SK-N-SH (cell line): ENCODE results near the gene RNU1-3. TPM values are rescaled to one million over a fixed set of nuclear protein-coding genes. Genes with fewer than 3 reads are reported as not detected.
"Not testable (repeated sequence)": the region's sequence is repeated elsewhere in the genome, so short reads cannot be mapped to it uniquely, and the experiment has no call there.

Source experiments
- CTCF ChIA-PET: fragments of 300-600, 350-600 bp; formaldehyde crosslinking; extraction: SDS; loops from one replicate; lab custom pipeline; 2021; lab: Yijun Ruan, JAX
- POLR2A ChIA-PET: fragments of 350-600 bp; sonication (Branson Sonifier 250); formaldehyde crosslinking; extraction: SDS; loops from one replicate; lab custom pipeline; 2020; ENCODE audit warnings: antibody characterized with exemption, inconsistent platforms; lab: Yijun Ruan, JAX
- DNase-seq: peaks from one replicate; pipeline ENCODE4 v3.0.0; 2012
- H2AFZ ChIP-seq: fragments of 200-600 bp; sonication (generic); 2 replicates; pipeline ENCODE4 v1.8.1; 2016; ENCODE audit warnings: antibody characterized with exemption, mild to moderate bottlenecking, low read depth
- H3F3A ChIP-seq: fragments of 200-600 bp; sonication (generic); replicated peaks from 2 replicates; pipeline ENCODE3; 2016; ENCODE audit warnings: antibody characterized with exemption, mild to moderate bottlenecking; ENCODE audit not compliant: insufficient read depth
- H3K27ac ChIP-seq, 2 experiments: fragments of 200-500 bp in 1 of 2; fragments of 200-600 bp in 1 of 2; sonication (Bioruptor generic) in 1 of 2; sonication (generic), shearing (Covaris generic) in 1 of 2; 2 replicates each; pipeline versions ENCODE4 v1.5.1 to v1.6.1; 2014 to 2016; ENCODE audit warnings: low read depth in 2 of 2, inconsistent platforms in 1 of 2, low read length in 1 of 2, mild to moderate bottlenecking in 1 of 2, mixed read lengths in 1 of 2
- H3K27me3 ChIP-seq: fragments of 200-600 bp; sonication (generic), shearing (Covaris generic); 2 replicates; pipeline ENCODE4 v1.6.1; 2016; ENCODE audit warnings: mixed run types; ENCODE audit not compliant: insufficient read depth
- H3K36me3 ChIP-seq, 2 experiments: fragments of 200-500 bp in 1 of 2; fragments of 200-600 bp in 1 of 2; sonication (Bioruptor generic) in 1 of 2; sonication (generic) in 1 of 2; replicated peaks in 1 of 2; 2 replicates each; pipeline versions ENCODE3 to v1.5.1; 2014 to 2016; ENCODE audit warnings: low read length in 1 of 2, mild to moderate bottlenecking in 1 of 2; ENCODE audit not compliant: insufficient read depth in 2 of 2, control insufficient read depth in 1 of 2
- H3K4me1 ChIP-seq, 2 experiments: fragments of 200-500 bp in 1 of 2; fragments of 200-600 bp in 1 of 2; sonication (Bioruptor generic) in 1 of 2; sonication (generic), shearing (Covaris generic) in 1 of 2; 2 replicates each; pipeline versions ENCODE4 v1.5.1 to v1.6.1; 2014 to 2016; ENCODE audit warnings: low read depth in 1 of 2, low read length in 1 of 2, mixed run types in 1 of 2; ENCODE audit not compliant: insufficient read depth in 2 of 2, control insufficient read depth in 1 of 2
- H3K4me2 ChIP-seq: fragments of 200-600 bp; sonication (generic), shearing (Covaris generic); 2 replicates; pipeline ENCODE4 v1.6.1; 2017; ENCODE audit warnings: mixed run types
- H3K4me3 ChIP-seq, 2 experiments: fragments of 200-500 bp in 1 of 2; fragments of 200-600 bp in 1 of 2; sonication (Bioruptor generic) in 1 of 2; sonication (generic), shearing (Covaris generic) in 1 of 2; 2 replicates each; pipeline versions ENCODE4 v1.5.1 to v1.8.1; 2014 to 2016; ENCODE audit warnings: low read depth in 2 of 2, inconsistent platforms in 1 of 2, low read length in 1 of 2, mild to moderate bottlenecking in 1 of 2, mixed read lengths in 1 of 2, moderate library complexity in 1 of 2
- H3K79me2 ChIP-seq: fragments of 200-600 bp; sonication (generic); 2 replicates; pipeline ENCODE4 v1.8.1; 2017; ENCODE audit warnings: mild to moderate bottlenecking; ENCODE audit not compliant: insufficient read depth
- H3K9ac ChIP-seq: fragments of 200-600 bp; sonication (generic); 2 replicates; pipeline ENCODE4 v1.6.1; 2017; ENCODE audit warnings: mixed run types
- H3K9me2 ChIP-seq: fragments of 200-600 bp; sonication (generic); 2 replicates; pipeline ENCODE4 v1.6.1; 2017; ENCODE audit warnings: mixed run types
- H3K9me3 ChIP-seq: fragments of 200-600 bp; sonication (generic); 2 replicates; pipeline ENCODE4 v1.6.1; 2017; ENCODE audit warnings: mixed run types, mild to moderate bottlenecking, moderate library complexity
- H4K20me1 ChIP-seq: fragments of 200-600 bp; sonication (generic); 2 replicates; pipeline ENCODE4 v1.6.1; 2017; ENCODE audit warnings: mild to moderate bottlenecking, mixed run types; ENCODE audit not compliant: insufficient read depth
- WGBS: methylation state at CpG from one replicate; pipeline ENCODE4 v1.1.6; 2017; ENCODE audit warnings: low lambda C conversion rate; 5-methylcytosine and 5-hydroxymethylcytosine counted together
- polyA plus RNA-seq, 3 experiments: library from polyadenylated mRNA; depleted of rRNA; stranded (reverse); fragments of >200 nt; gene quantifications; 2 replicates each; pipeline ENCODE4 v1.2.3, GENCODE V29; 2012

RNU1-3 gene
- polyA plus RNA-seq, 1 of the 3 experiments (the other 2 are of a cell fraction) = not detected

DNA sequence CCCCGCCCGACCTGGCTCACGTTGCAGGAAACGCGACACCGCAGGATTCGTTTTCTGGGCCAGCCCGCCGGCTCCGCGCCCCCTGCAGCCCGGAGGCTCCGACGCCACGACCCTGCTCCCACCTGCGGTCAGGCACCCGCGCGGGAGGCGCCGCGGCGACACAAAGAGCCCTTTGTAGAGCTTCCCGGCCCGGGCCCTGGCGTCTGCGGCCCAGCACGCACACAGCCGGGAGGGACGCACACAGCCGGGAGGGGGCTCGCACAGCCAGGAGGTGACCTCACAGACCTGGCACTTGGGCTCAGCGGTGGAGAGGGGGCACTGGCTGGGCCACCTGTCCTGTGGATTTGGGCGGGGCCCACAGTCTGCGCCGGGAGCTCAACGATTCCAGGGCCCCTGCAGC lies 34.4 kb upstream of the RNU1-3 start:
- H3K9me3 ChIP-seq, POLR2A ChIA-PET, H4K20me1 ChIP-seq, H3K27me3 ChIP-seq, H3K4me3 ChIP-seq, H3F3A ChIP-seq, H3K9me2 ChIP-seq, H2AFZ ChIP-seq, H3K9ac ChIP-seq, H3K36me3 ChIP-seq, H3K79me2 ChIP-seq, H3K4me2 ChIP-seq, H3K4me1 ChIP-seq, DNase-seq, H3K27ac ChIP-seq: not testable (repeated sequence)
- WGBS = no CpG with 5 or more reads among the region's 37 CpGs
- CTCF ChIA-PET = interaction anchor here (0.9 to 7.3 kb wide), 5 partner anchors 8 to 92 kb away, joined by 3 to 70 read pairs (median 4); partner anchors contain the start of gene NBPF1

DNA sequence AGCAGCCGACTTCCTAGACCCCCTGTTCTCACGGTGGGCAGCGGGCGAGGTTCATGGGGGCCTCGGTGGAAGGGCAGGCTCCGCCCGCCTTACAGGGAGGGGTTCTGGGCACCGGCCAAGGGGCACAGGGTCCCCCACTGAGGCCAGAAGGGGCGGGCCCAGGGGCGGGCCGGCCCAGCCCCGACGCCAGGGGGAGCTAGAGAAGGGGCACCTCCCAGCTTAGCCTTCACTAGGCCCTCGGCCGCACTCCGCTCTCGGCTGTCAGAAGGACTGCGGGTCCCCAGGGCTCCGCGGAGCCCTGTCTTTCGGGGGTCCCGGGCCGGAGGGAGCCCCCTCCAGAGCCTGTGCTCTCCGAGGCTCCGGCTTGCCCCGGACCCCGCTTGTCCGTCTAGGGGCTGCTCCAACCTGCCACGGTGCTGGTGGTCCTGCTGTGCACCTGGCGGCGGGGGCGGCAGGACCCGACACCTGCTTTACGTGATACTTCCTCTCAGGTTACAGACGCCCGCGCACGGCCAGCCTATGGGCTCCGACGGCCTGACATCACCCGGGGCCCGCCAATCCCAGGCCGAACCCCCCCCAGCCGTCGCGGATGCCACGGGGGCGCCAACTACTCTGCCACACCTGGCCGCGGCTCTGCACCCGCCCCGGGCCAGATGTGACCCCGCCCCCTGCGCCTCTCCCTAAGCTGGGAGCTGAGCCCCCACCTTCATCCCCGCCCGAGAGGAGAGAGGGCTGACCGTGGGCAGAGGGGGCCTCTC lies 33.6 kb upstream of the RNU1-3 start:
- H4K20me1 ChIP-seq, H3K4me1 ChIP-seq, POLR2A ChIA-PET, H3K4me3 ChIP-seq, H3K4me2 ChIP-seq, H3K79me2 ChIP-seq, H2AFZ ChIP-seq, DNase-seq, H3K9me2 ChIP-seq, H3K27me3 ChIP-seq, H3K9me3 ChIP-seq, H3F3A ChIP-seq, H3K27ac ChIP-seq, H3K9ac ChIP-seq, H3K36me3 ChIP-seq: not testable (repeated sequence)
- CTCF ChIA-PET = interaction anchor here (0.7 to 7.3 kb wide), 5 partner anchors 9 to 202 kb away, joined by 3 to 70 read pairs (median 3); no protein-coding TSS in a partner anchor
- no CpG with 5 or more reads among the region's 57 CpGs for WGBS

DNA sequence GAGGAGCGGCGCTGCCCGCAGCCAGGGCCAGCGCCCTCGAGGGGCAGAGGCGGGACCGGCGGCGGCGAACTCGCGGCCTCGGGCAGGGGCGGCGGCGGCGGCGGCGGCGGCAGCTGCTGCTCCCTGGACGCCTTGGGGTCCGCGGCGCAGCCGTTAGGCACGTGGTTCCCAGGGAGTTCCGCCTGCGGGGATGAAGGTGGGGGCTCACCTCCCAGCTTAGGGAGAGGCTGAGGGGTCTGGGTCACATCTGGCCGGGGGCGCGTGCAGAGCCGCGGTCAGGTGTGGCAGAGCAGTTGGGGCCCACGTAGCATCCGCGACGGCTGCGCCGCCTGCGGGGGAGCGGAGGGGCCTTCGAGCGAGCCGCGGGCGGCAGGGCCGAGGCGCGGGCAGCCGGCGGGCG lies 32.7 kb upstream of the RNU1-3 start:
- POLR2A ChIA-PET, DNase-seq, H3K27me3 ChIP-seq, H3K9me3 ChIP-seq, H3K27ac ChIP-seq, H4K20me1 ChIP-seq, H3K4me2 ChIP-seq, H3F3A ChIP-seq, H3K79me2 ChIP-seq, H3K4me3 ChIP-seq, H3K9ac ChIP-seq, H3K4me1 ChIP-seq, H3K9me2 ChIP-seq, H3K36me3 ChIP-seq, H2AFZ ChIP-seq: not testable (repeated sequence)
- CTCF ChIA-PET = interaction anchor here (0.7 to 7.3 kb wide), 6 partner anchors 10 to 203 kb away, joined by 3 to 70 read pairs (median 3); no protein-coding TSS in a partner anchor
- 37% methylated on average over 19 of the region's 52 CpGs for WGBS

DNA sequence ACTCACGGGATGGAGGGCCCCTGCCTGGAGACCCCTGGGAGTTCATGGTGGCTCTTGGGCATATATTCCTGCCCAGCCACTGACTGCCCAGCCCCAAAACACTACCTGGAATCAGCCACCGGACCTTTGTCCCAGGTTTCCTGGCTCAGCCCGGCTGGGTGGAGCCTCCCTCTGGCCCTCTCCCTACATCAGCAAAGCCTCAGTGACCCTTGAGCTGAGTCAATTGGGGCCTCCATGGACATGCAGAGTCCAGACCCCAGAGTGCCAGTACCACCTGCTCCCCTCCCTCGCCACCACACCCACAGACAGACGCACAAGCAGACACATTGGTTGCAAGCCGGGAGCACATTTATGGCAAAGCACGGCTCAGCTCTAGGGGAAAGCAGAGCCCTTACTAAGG lies 30.4 kb upstream of the RNU1-3 start:
- H3K4me3 ChIP-seq, H3K79me2 ChIP-seq, H2AFZ ChIP-seq, H4K20me1 ChIP-seq, POLR2A ChIA-PET, H3K4me1 ChIP-seq, H3K9me2 ChIP-seq, H3F3A ChIP-seq, H3K36me3 ChIP-seq, H3K4me2 ChIP-seq, H3K9me3 ChIP-seq, H3K9ac ChIP-seq, H3K27me3 ChIP-seq, H3K27ac ChIP-seq, DNase-seq: not testable (repeated sequence)
- CTCF ChIA-PET = interaction anchor here (1.5 to 7.3 kb wide), 3 partner anchors 12 to 73 kb away, joined by 4 to 70 read pairs (median 4); no protein-coding TSS in a partner anchor
- 95% methylated on average over 6 of the region's 7 CpGs for WGBS

DNA sequence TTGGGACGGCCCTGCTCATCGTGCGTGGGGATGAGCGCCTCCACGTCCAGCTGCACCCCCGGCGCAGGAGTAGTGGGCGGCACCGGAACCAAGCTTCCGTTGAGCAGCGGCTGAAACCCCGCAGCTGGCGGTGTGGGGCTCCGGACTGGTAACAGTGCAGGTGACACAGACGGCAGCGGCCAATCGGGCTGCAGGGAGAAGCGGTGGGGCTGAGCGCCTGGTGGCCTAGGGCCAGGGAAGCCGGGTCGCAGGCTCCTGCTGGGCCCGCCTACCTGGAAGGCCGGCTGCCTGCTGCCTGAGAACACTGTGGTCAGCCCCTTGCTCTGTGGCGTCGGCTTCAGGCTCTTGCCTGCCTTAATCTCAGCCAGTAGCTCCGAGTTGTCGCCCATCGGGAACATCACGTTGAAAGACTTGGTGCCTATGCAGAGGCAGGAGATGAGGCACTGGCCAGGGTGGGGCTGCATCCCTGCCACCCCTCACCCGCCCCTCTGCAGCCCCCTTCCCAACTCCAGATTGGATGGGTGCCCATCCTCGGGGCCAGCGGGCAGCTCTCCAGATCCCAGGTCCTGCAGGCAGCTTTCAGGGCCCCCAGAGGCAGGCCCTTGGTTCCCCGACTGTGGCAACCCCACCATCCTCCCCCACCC lies 29.9 kb upstream of the RNU1-3 start:
- H3K9ac ChIP-seq, H3K27ac ChIP-seq, H3K9me2 ChIP-seq, H3K79me2 ChIP-seq, H3K4me1 ChIP-seq, H3K4me3 ChIP-seq, H3K9me3 ChIP-seq, H3K36me3 ChIP-seq, POLR2A ChIA-PET, DNase-seq, H4K20me1 ChIP-seq, H3F3A ChIP-seq, H3K4me2 ChIP-seq, H2AFZ ChIP-seq, H3K27me3 ChIP-seq: not testable (repeated sequence)
- WGBS = 66% methylated on average over 17 of the region's 33 CpGs
- CTCF ChIA-PET = interaction anchor here (1.2 to 7.3 kb wide), 4 partner anchors 11 to 105 kb away, joined by 3 to 70 read pairs (median 4); no protein-coding TSS in a partner anchor

DNA sequence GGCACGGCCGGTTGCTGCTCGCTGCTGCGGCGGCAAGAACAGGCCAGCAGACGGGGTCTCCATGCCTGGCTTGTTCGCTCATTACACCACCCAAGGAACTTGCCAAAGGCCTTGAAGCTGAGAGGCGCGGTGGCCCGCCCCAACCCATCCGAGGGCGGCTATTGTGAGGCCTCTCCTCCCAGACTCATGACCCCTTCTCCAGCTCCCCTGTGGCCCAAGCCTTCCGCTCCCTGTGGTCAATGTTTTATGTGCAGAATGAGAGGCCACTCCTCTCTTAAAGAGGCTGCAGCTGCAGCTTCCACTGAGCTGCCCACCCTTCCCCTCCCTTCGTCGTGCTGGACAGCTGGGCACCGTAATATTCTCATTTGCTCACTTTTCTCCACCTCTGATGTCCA lies 27.6 kb upstream of the RNU1-3 start:
- H2AFZ ChIP-seq, DNase-seq, H3K9ac ChIP-seq, H3K4me1 ChIP-seq, H3K4me3 ChIP-seq, H3K36me3 ChIP-seq, H3K27me3 ChIP-seq, H3K79me2 ChIP-seq, H4K20me1 ChIP-seq, H3K27ac ChIP-seq, H3F3A ChIP-seq, H3K4me2 ChIP-seq, H3K9me2 ChIP-seq, H3K9me3 ChIP-seq: not testable (repeated sequence)
- no CpG with 5 or more reads among the region's 16 CpGs for WGBS
- POLR2A ChIA-PET = interaction anchor here (0.9 to 1.2 kb wide), 2 partner anchors 82 to 211 kb away, joined by 3 to 4 read pairs; no protein-coding TSS in a partner anchor
- CTCF ChIA-PET = interaction anchor here (1.0 to 2.2 kb wide), 5 partner anchors 10 to 94 kb away, joined by 3 to 8 read pairs (median 5); no protein-coding TSS in a partner anchor
